Measurements from ENCODE around the gene SLC15A1.

- TF ChIP-seq CTCF (conservative IDR thresholded peaks at IDR 0.05 in 1 of 2, IDR thresholded peaks at IDR 0.05 in 1 of 2; ENCODE audit: extremely low read depth in 1 of 2, insufficient read depth in 1 of 2, low read depth in 1 of 2, low read length in 2 of 2) (no peak), EZH2 (IDR thresholded peaks at IDR 0.05; ENCODE audit: borderline replicate concordance, low read length) (no peak)
Observed at GRCh38 chr13:98769736-98770135, 17.3 kb upstream of the SLC15A1 start.

Data from mammary epithelial cell (primary cell).